ENCODE results near the gene PBX2.

- TF ChIP-seq POLR2A (IDR thresholded peaks at IDR 0.05; ENCODE audit: low read depth) = no peak
- TF ChIP-seq EP300 (IDR thresholded peaks at IDR 0.05) = no peak
Measured at GRCh38 chr6:32218167-32218566, 28.2 kb upstream of the PBX2 start.
